ENCODE results near the gene ETHE1.

The ETHE1 gene

GRCh38 chr19:43507880-43508279 is 19.1 kb downstream of the ETHE1 start:
- no peak for TF ChIP-seq CTCF (IDR thresholded peaks at IDR 0.05; ENCODE audit: low read length, missing control alignments)
- H3K4me3 ChIP-seq (replicated peaks; ENCODE audit: low read depth, low read length) = no peak overlapping the region
- no peak for DNase-seq (ENCODE audit: low read depth)

GRCh38 chr19:43506629-43507028 is 20.4 kb downstream of the ETHE1 start:
- TF ChIP-seq CTCF (IDR thresholded peaks at IDR 0.05; ENCODE audit: low read length, missing control alignments) = no peak
- H3K4me3 ChIP-seq (replicated peaks; ENCODE audit: low read depth, low read length) = no peak overlapping the region
- no peak for DNase-seq (ENCODE audit: low read depth)

GRCh38 chr19:43505941-43506340 is 21.1 kb downstream of the ETHE1 start:
- no peak for DNase-seq (ENCODE audit: low read depth)
- no peak for TF ChIP-seq CTCF (IDR thresholded peaks at IDR 0.05; ENCODE audit: low read length, missing control alignments)
- no peak overlapping the region for H3K4me3 ChIP-seq (replicated peaks; ENCODE audit: low read depth, low read length)

- TF ChIP-seq CTCF (IDR thresholded peaks at IDR 0.05; ENCODE audit: low read length, missing control alignments) = no peak
- H3K4me3 ChIP-seq (replicated peaks; ENCODE audit: low read depth, low read length) = no peak overlapping the region
- no peak for DNase-seq (ENCODE audit: low read depth)
These were observed 21.9 kb downstream of the ETHE1 start for GRCh38 chr19:43505186-43505456.

GRCh38 chr19:43504426-43505185 is 22.4 kb downstream of the ETHE1 start, which contains the start of gene PHLDB3:
Gene PHLDB3 (minus strand): TSS chr19:43504746. CDS start chr19:43504118, 628 bp downstream.
- DNase-seq (ENCODE audit: low read depth) = no peak

GRCh38 chr19:43503501-43504425 is 23.2 kb downstream of the ETHE1 start:
- no peak for TF ChIP-seq CTCF (IDR thresholded peaks at IDR 0.05; ENCODE audit: low read length, missing control alignments)
- H3K4me3 ChIP-seq (replicated peaks; ENCODE audit: low read depth, low read length) = peak overlapping the region; percentile 85

More at GRCh38 chr19:43504426-43505185, 22.4 kb downstream of the ETHE1 start, which contains the start of gene PHLDB3:
- peak within 1 kb of the TSS; percentile 85 for H3K4me3 ChIP-seq (replicated peaks; ENCODE audit: low read depth, low read length)
- TF ChIP-seq CTCF (IDR thresholded peaks at IDR 0.05; ENCODE audit: low read length, missing control alignments) = no peak

More at GRCh38 chr19:43503501-43504425, 23.2 kb downstream of the ETHE1 start:
- peak; percentile 86 for DNase-seq (ENCODE audit: low read depth)

Data from fibroblast of pulmonary artery (primary cell).